Measurements from ENCODE around the gene PITHD1.
"Not testable (repeated sequence)": the region's sequence is repeated elsewhere in the genome, so short reads cannot be mapped to it uniquely, and the experiment has no call there.

PITHD1 gene, protein sequence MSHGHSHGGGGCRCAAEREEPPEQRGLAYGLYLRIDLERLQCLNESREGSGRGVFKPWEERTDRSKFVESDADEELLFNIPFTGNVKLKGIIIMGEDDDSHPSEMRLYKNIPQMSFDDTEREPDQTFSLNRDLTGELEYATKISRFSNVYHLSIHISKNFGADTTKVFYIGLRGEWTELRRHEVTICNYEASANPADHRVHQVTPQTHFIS

DNA sequence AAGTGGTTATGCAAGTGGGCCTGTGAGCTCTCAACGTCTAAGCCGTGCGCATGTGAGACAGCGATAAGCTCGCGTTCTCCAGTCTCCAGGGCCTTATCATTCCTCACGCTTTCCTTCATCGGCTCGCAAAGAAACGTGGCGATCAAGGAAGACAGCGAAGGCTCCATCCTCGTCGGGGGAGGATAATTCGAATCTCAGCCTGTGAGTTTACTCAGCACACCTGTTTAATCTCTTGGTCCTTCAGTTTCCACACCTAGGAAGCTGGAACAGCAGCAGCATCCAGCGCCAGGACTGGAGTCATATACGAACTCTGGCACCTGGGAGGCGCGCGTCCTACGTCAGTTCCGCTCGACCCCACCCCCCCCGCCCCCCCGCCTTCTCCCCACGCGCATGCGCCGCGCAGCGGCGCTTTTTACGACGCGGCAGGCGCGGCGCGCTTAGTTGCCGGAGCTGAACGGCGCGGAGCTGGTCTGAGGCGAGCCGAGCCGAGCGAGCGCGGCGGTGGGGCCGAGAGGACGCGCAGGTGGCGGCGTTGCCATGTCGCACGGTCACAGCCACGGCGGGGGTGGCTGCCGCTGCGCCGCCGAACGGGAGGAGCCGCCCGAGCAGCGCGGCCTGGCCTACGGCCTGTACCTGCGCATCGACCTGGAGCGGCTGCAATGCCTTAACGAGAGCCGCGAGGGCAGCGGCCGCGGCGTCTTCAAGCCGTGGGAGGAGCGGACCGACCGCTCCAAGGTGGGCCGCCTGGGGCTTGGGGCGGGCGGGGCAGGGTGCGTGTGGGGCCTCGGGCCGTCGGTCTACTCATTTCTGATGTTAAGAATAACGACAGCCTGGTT lies at the start of gene PITHD1:
Gene PITHD1, plus strand, starts transcription at position 440 of the 836 bp plus-strand sequence. Its CDS starts 98 bp downstream, at position 538.
- DNase-seq (ENCODE audit: low read depth, low spot score): no peak

DNA sequence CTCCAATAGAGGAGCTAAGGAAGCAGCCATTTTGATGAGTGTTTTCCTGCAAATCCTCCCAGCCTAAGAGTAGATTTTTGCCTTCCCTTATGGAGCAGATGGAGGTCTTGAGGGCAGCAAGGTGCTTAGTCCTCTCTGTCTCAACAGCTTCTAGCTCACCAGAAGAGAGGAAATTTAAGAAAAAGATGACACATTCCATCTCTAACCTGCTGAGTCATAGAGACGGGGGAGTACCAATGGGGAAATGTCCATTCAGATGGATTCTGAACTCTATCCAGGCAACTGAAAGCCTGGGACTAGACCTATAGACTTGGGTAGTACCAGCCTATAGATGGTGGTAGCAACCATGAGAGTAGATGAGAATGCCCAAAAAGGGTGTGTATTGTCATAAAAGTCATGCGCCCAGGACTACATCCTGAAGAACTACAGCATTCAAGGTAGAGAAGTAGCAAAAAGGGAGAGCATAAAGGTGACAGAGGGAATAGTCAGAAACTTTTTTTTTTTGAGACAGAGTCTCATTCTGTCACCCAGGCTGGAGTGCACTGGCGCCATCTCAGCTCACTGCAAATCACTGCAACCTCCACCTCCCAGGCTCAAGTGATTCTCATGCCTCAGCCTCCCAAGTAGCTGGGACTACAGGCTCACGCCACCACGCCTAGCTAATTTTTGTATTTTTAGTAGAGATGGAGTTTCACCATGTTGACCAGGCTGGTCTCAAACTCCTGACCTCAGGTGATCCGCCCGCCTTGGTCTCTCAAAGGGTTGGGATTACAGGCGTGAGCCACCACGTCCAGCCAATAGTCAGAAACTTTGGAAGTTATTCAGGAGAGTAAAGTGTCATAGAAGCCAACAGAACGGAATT lies 45.6 kb upstream of the PITHD1 start:
- DNase-seq (ENCODE audit: low read depth, low spot score): no peak

DNA sequence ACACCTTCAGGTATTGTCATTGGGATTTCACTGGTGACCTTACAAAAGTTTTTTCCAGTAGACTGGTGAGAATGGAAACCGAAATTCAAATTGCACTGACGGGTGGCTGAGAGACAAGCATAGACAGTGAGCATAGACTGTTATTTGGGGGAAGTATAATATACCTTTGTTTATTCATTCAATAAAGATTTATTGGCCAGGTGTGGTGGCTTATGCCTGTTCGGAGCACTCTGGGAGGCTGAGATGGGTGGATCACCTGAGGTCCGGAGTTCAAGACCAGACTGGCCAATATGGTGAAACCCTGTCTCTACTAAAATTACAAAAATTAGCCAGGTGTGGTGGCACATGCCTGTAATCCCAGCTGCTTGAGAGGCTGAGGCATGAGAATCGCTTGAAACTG lies 44.9 kb upstream of the PITHD1 start:
- not testable (repeated sequence) for DNase-seq (ENCODE audit: low read depth, low spot score)

DNA sequence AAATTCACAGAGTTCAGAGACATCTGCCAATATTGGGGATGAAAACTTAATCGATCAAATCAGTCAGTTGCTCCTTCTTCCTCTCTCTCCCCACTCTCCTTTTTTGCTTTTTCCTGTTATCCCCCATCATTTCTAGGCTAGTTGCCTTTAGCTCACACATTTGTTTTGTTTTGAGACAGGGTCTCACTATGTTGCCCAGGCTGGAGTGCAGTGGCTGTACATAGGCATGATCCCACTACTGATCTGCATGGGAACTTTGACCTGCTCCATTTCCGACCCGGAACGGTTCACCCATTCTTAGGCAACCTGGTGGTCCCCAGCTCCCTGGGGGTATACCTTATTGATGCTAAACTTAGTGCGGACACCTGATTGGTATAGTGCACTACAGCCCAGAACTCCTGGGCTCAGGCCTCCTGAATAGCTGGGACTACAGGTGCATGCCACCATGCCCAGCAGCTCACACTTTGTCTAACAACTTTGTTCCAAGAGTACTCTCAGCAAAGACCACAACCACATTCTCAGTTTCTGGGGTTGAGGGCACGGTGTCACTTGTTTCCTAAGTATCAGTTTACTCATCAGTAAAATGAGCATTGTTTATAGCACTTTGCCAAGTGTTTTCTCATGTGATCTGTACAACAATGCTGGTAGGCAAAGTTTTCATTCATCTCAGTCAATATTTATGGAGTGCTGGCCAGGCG lies 41.6 kb upstream of the PITHD1 start:
- no peak for DNase-seq (ENCODE audit: low read depth, low spot score)

DNA sequence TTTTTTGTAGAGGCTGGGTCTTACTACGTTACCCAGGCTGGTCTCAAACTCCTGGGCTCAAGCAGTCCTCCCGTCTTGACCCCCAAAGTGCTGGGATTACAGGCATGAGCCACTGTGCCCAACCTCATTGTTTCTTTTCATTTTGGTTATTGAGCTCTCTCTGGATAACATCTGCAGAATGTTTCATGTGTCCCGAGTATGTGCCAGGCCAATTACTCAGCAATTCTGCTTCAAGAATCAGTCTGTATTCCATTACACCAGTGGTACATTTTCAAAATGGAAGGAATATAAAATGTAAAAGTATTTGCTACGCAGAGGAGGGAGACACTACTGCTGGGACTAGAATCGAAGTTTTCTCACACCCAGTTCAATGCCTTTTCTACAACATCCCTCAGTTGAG lies 36.6 kb upstream of the PITHD1 start:
- no peak for DNase-seq (ENCODE audit: low read depth, low spot score)

DNA sequence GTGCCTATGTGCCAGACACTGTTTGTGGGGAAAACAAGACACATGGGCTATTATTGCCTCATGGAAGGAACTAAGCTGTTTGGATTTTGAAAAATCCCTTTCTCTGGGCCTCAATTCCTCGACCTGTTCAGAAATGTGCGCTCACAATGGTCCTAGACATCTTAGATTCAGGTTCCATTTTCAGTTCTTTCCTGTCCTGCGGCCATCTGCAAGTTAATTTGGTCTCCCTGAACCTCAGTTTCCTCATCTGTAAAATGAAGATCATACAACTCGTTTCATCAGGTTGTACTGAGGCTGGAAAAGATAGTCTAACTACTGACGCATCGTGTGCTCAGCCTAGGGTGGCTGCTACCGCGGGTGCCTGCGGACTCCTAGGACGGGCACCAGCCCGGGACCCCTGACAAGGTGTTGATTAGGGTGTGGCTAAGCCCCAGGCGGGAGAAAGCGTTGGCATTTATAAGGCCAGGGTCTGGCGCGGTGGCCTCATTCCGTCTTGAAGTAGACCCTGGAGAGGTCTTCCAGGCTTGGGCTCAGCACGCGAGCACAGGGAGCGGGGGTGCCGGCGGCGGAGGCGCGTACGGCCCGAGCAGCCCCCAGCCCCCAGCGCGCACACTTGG lies 35.4 kb upstream of the PITHD1 start:
- no peak for DNase-seq (ENCODE audit: low read depth, low spot score)

DNA sequence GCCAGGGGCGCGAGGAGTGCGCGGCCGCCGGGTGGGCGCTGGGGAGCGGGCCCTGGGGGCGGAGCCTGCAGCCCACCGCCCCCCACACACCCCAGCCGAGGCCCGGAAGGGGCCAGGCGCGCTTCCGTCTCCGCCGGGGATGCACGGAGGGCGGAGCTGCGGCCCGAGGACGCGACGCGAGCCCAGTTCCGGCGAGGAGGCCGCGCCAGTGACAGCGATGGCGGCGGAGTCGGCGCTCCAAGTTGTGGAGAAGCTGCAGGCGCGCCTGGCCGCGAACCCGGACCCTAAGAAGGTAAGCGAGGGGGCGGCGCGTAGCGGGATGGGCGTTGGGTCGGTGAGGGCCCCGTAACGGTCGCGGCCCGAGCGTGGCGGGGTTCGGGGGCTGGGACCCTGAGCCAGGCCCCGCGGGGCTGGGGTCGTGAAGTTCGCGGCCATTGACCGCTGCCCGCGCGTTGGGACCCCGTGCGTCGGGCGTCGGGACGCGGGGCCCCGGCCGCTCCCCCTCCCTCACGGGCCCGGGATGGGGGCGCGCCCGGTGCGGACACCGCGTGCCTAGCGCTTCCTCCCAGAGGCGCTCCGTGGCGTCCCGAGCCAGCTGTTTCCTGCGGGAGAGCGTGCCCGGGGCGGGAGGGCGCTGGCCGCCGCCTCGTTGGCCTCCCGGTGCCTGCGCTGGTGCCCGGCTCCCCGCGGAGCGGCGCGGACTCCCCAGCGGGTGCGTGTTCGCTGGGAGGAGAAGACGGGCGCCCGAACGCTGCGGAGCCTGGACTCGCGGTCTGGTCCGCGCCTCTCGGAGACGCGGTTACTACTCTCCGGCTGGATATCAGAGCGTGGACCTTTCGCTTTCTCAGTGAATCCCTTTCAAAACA lies 34.7 kb upstream of the PITHD1 start, which contains the start of gene ELOA:
Gene ELOA, plus strand, starts transcription at position 185 of the 866 bp plus-strand sequence. Its CDS starts 33 bp downstream, at position 218.
- no peak for DNase-seq (ENCODE audit: low read depth, low spot score)

DNA sequence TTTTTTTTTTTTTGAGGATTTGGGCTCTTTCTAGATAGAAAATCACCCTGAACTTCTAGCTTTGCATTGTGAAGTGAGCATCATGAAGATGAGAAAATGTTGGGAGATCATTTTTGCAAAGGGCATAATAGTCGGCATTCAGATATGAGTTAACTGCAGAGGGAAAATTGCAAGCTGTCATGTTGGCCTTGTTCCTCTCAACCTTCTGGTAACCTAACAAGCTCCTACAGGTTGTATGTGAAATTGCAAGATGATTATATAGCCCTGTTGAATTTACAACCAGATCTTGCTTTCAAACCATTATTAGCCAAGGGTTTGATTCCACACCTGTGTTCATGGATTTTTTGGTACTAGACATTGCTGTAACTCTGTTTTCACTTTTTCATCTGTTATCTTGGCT lies 32.7 kb upstream of the PITHD1 start:
- no peak for DNase-seq (ENCODE audit: low read depth, low spot score)

DNA sequence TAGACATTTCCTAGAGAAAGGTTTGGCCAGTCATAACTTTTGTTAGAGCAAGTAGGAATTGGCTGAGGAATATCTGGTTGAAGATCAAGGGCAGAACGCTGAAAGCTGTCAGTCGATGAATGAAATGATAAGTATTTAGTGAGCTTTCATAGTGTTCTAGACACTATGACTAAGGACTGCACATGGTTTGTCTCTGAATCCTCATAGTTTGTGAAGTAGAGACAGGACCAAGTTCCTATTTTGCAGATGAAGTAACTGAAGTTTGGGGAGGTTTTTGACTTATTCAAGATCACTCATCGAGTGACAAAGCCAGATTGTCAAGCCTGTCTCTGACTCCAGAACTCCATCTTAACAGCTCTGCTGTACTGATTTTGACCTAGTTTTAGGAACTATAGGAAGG lies 30.2 kb upstream of the PITHD1 start:
- DNase-seq (ENCODE audit: low read depth, low spot score): no peak

DNA sequence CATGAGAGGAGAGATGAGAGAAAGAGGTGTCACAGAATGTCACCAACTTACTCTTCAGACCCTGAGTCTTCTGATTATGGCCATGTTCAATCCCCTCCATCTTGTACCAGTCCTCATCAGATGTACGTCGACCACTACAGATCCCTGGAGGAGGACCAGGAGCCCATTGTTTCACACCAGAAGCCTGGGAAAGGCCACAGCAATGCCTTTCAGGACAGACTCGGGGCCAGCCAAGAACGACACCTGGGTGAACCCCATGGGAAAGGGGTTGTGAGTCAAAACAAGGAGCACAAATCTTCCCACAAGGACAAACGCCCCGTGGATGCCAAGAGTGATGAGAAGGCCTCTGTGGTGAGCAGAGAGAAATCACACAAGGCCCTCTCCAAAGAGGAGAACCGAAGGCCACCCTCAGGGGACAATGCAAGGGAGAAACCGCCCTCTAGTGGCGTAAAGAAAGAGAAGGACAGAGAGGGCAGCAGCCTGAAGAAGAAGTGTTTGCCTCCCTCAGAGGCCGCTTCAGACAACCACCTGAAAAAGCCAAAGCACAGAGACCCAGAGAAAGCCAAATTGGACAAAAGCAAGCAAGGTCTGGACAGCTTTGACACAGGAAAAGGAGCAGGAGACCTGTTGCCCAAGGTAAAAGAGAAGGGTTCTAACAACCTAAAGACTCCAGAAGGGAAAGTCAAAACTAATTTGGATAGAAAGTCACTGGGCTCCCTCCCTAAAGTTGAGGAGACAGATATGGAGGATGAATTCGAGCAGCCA lies 27.0 kb upstream of the PITHD1 start:
- DNase-seq (ENCODE audit: low read depth, low spot score): no peak

DNA sequence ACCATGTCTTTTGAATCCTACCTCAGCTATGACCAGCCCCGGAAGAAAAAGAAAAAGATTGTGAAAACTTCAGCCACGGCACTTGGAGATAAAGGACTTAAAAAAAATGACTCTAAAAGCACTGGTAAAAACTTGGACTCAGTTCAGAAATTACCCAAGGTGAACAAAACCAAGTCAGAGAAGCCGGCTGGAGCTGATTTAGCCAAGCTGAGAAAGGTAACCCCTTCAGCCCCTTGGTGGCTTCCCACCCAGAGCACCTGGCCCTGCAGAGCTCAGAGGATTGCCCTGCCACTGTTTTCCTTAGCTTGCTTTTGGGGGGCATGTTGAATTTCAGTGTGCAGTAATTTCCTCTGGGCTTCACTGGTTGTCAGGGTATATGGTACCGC lies 26.4 kb upstream of the PITHD1 start:
- no peak for DNase-seq (ENCODE audit: low read depth, low spot score)

DNA sequence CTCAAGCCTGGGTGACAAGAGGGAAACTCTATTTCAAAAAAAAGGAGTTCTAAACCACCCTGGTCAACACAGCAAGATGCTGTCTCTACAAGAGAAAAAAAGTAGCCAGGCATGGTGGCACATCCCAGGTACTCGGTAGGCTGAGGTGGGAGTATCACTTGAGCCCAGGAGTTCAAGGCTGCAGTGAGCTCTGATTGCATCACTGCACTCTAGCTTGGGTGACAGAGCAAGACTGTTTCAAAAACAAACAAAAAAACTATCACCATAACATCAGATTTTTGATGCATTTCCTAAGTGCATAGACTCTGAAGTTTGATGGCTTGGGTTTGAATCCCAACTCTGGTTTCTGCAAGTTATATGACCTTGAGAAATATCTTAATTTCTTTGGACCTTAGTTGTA lies 25.3 kb upstream of the PITHD1 start:
- DNase-seq (ENCODE audit: low read depth, low spot score): no peak

DNA sequence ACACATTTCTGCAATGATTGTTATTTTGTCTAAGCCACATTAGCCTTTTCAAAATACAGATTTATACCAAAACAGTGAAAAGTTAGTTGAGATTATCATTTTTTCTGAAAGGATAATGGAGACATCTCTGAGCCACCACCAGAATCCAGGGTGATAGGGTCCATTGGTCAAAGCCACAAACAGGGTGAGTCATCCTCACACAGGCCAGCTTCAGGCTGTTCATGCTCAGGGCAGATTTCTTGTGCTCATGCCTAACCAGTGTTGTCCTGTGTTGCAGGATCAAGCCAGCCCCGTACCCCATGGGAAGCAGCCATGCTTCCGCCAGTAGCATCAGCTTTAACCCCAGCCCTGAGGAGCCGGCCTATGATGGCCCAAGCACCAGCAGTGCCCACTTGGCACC lies 21.5 kb upstream of the PITHD1 start:
- DNase-seq (ENCODE audit: low read depth, low spot score): no peak

DNA sequence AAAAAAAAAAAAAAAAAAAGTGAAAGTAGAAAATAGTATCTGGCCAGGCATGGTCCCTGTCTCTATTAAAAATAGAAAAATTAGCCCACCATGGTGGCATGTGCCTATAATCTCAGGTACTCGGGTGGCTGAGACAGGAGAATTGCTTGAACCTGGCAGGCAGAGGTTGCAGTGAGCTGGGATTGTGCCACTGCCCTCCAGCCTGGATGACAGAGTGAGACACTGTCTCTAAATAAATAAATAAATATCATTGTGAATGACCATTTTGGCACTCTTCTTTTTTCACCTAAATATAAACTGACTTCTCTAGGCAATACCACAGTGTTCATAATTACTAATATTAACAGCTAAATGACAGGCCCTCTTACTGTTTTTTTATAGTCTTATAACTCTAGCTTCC lies 20.4 kb upstream of the PITHD1 start:
- no peak for DNase-seq (ENCODE audit: low read depth, low spot score)

DNA sequence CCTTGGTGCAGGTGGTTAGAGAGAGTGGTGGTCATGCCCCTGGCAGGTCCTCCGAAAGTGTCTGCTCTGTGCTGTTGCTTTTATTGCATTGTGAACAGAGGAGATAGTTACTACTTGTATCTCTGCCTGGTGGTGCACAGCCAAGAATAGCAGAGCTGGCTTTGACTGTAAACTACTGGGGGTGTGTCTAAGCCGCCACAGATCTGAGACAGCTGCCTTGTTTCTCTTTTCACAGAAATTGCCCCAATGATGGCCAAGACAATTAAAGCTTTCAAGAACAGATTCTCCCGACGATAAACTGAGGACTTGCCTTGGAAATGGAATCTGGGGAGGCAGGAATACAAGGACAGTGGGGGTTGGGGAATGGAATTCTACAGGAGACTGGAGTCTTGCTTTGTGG lies 18.9 kb upstream of the PITHD1 start:
- DNase-seq (ENCODE audit: low read depth, low spot score): no peak

DNA sequence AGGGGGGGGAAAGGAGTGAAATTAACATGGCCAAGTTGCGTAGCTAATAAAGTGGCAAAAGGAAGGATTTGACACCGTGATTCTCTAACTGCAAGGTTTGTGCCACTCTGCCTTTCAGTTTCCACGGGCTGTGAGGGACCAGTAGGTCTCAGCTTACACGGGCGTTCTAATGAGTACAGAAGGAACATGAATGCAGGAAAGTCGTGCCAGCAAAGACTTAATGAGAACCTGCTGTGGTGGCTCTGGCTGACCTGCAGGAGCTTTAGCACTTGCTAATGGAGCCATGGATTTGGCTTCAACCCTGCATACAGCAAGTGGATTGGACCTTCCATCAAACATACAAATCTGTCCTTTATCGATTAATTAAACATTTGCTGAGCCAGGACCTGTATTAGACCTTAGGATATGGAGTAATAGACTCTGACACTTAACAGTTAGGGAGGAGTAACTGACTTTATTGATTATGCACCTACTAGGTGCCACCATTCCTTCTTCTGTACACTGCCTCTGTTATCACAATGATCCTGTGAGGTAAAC lies 15.1 kb upstream of the PITHD1 start:
- no peak for DNase-seq (ENCODE audit: low read depth, low spot score)

DNA sequence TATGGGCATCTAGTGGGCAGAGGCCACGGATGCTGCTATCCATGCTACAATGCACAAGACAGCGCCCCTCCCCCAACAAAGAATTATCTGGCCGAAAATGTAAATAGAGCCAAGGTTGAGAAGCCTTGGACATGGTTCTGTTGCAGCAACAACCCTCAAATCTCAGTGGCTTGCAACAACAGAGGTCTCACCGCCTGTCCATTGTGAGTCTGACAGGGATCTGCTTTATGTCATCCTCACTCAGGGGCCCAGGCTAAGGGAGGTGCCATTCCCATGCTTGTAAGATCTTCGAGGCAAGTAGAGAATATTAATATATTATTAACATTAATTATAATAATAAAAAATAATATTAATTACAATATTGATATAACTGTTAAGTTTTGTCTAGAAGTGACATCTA lies 9.5 kb upstream of the PITHD1 start:
- no peak for DNase-seq (ENCODE audit: low read depth, low spot score)

DNA sequence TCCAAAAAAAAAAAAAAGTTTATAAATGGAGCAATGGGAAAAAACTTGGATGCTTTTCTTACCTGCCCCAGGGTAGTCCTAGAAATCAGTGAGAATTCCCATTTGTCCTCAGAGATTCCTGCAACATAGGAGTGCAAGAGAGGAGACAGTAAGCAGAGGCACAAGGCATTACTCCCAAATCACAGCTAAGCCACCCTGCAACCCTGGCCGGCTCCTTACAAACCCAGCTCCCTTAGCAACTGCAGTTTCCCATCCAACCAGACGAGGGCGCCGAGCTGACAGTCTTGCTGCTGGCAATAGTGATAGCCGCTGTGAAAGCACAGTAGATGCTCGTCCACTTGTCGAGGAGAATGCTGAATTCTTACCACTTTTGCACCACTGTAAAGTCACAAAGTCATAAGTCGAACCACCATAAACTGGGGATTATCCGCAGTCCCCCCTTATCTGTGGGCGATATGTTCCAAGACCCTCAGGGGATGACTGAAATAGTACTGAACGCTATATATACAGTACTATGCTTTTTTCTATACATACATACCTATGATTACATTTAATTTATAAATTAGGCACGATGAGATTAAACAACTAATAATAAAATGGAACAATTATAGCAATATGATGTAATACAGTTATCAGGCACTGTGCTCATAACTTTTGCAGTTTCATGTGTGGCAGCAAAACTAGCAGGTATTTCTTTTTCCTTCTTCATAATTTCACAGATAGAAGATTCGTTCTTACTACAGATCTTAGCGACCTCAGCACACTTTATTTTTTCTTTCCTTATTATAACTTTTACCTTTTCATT lies 6.0 kb upstream of the PITHD1 start:
- DNase-seq (ENCODE audit: low read depth, low spot score): no peak
